Stimulated activated effector memory CD8-positive, alpha-beta T cell treated with anti-CD3 and anti-CD28 coated beads, Interleukin-12 subunit alpha, Interleukin-12 subunit beta, amount 100 ng/mL, for 72 hours (primary cell): ENCODE measurements around the gene ALDOA.
"Not testable (repeated sequence)": the region's sequence is repeated elsewhere in the genome, so short reads cannot be mapped to it uniquely, and the experiment has no call there.

ENCODE experiments used
- ATAC-seq: fragments of 150-1000 bp; cut with Tn5 transposase; 2 replicates; pipeline ENCODE4 v1.10.0; 2021
- DNase-seq, 2 donors: peaks; one replicate each; pipeline ENCODE4 v3.0.0; 2021 to 2022; ENCODE audit warnings: low spot score in 2 of 2
- H3K27ac Mint-ChIP-seq: one replicate; pipeline ENCODE4 v1.8.0; 2022; ENCODE audit warnings: mild to moderate bottlenecking, mixed read lengths
- H3K36me3 Mint-ChIP-seq: one replicate; pipeline ENCODE4 v1.8.0; 2022; ENCODE audit warnings: mild to moderate bottlenecking, mixed read lengths
- H3K4me1 Mint-ChIP-seq: one replicate; pipeline ENCODE4 v1.8.0; 2022; ENCODE audit warnings: mixed read lengths
- H3K4me3 Mint-ChIP-seq: one replicate; pipeline ENCODE4 v1.8.0; 2022; ENCODE audit warnings: mild to moderate bottlenecking, mixed read lengths
- H3K9me3 Mint-ChIP-seq: one replicate; pipeline ENCODE4 v1.8.0; 2022; ENCODE audit warnings: mixed read lengths

ALDOA gene

GRCh38 chr16:30108059-30108850, 42.7 kb downstream of the ALDOA start:
- DNase-seq: no peak
- ATAC-seq: no peak
- Mint-ChIP-seq H3K36me3 (peaks cover 31% of the 10 kb centered on the region), H3K27ac (no peak overlapping the region), H3K4me3 (no peak overlapping the region), H3K4me1 (peaks cover 6% of the 10 kb centered on the region), H3K9me3 (no peaks in the 10 kb centered on the region)

- H3K27ac Mint-ChIP-seq: no peak overlapping the region
- peaks cover 38% of the 10 kb centered on the region for H3K36me3 Mint-ChIP-seq
- no peak for ATAC-seq
- DNase-seq: no peak
- no peaks in the 10 kb centered on the region for H3K9me3 Mint-ChIP-seq
- H3K4me1 Mint-ChIP-seq: peaks cover 27% of the 10 kb centered on the region
- H3K4me3 Mint-ChIP-seq: no peak overlapping the region
Measured at GRCh38 chr16:30110661-30111060, 45.1 kb downstream of the ALDOA start.

GRCh38 chr16:30112197-30113030, 46.9 kb downstream of the ALDOA start:
- DNase-seq: peak; percentile 62 to 80
- Mint-ChIP-seq H3K4me3 (no peak overlapping the region), H3K9me3 (no peaks in the 10 kb centered on the region), H3K4me1 (peaks cover 27% of the 10 kb centered on the region), H3K27ac (peak overlapping the region; percentile 76), H3K36me3 (peaks cover 44% of the 10 kb centered on the region)
- ATAC-seq: peak; percentile 75

- Mint-ChIP-seq H3K4me3 (no peak within 1 kb of the TSS), H3K36me3 (peaks cover 48% of the 10 kb centered on the region), H3K4me1 (peaks cover 27% of the 10 kb centered on the region), H3K9me3 (no peaks in the 10 kb centered on the region), H3K27ac (peak within 1 kb of the TSS; percentile 76)
- DNase-seq (no peak), ATAC-seq (peak; percentile 2)
Measured at GRCh38 chr16:30113031-30113710, 47.6 kb downstream of the ALDOA start, which contains the start of gene GDPD3. GDPD3 (minus strand) TSS chr16:30113537; CDS start chr16:30113478, 59 bp downstream.

- Mint-ChIP-seq H3K36me3 (peaks cover 48% of the 10 kb centered on the region), H3K27ac (peak overlapping the region; percentile 65), H3K4me3 (no peak overlapping the region), H3K9me3 (no peaks in the 10 kb centered on the region), H3K4me1 (peaks cover 27% of the 10 kb centered on the region)
- ATAC-seq: no peak
- no peak for DNase-seq
Measured at GRCh38 chr16:30113711-30114333, 48.3 kb downstream of the ALDOA start.

GRCh38 chr16:30114411-30114810, 48.9 kb downstream of the ALDOA start:
- no peak for ATAC-seq

GRCh38 chr16:30114833-30115232, 49.3 kb downstream of the ALDOA start:
- H3K4me1 Mint-ChIP-seq: peaks cover 32% of the 10 kb centered on the region
- not testable (repeated sequence) for H3K9me3 Mint-ChIP-seq
- H3K27ac Mint-ChIP-seq: peak overlapping the region; percentile 65

More at GRCh38 chr16:30114411-30114810, 48.9 kb downstream of the ALDOA start:
- DNase-seq: no peak
- Mint-ChIP-seq H3K27ac (peak overlapping the region; percentile 65), H3K9me3 (no peaks in the 10 kb centered on the region), H3K4me1 (peaks cover 30% of the 10 kb centered on the region), H3K36me3 (peaks cover 54% of the 10 kb centered on the region), H3K4me3 (no peak overlapping the region)

GRCh38 chr16:30115238-30115637, 49.7 kb downstream of the ALDOA start:
- ATAC-seq (peak; percentile 14), DNase-seq (no peak)
- Mint-ChIP-seq H3K4me1 (peaks cover 36% of the 10 kb centered on the region), H3K4me3 (no peak overlapping the region), H3K36me3 (peaks cover 57% of the 10 kb centered on the region), H3K9me3 (no peaks in the 10 kb centered on the region), H3K27ac (peak overlapping the region; percentile 65)

More at GRCh38 chr16:30114833-30115232, 49.3 kb downstream of the ALDOA start:
- not testable (repeated sequence) for H3K4me3 Mint-ChIP-seq, DNase-seq, ATAC-seq
- H3K36me3 Mint-ChIP-seq: peaks cover 57% of the 10 kb centered on the region

GRCh38 chr16:30116291-30117207, 51.0 kb downstream of the ALDOA start:
- Mint-ChIP-seq H3K4me3 (no peak overlapping the region), H3K27ac (no peak overlapping the region), H3K4me1 (peaks cover 43% of the 10 kb centered on the region), H3K9me3 (no peaks in the 10 kb centered on the region), H3K36me3 (peaks cover 57% of the 10 kb centered on the region)
- DNase-seq (no peak), ATAC-seq (no peak)

GRCh38 chr16:30117768-30118167, 52.2 kb downstream of the ALDOA start:
- no peak overlapping the region for H3K27ac Mint-ChIP-seq

GRCh38 chr16:30119428-30119827, 53.9 kb downstream of the ALDOA start:
- Mint-ChIP-seq H3K4me3 (no peak overlapping the region), H3K27ac (peak overlapping the region; percentile 93), H3K4me1 (peaks cover 43% of the 10 kb centered on the region), H3K36me3 (peaks cover 51% of the 10 kb centered on the region), H3K9me3 (no peaks in the 10 kb centered on the region)
- ATAC-seq (no peak), DNase-seq (no peak)

More at GRCh38 chr16:30117768-30118167, 52.2 kb downstream of the ALDOA start:
- no peak for DNase-seq
- ATAC-seq: no peak
- H3K4me3 Mint-ChIP-seq: no peak overlapping the region
- H3K36me3 Mint-ChIP-seq: peaks cover 60% of the 10 kb centered on the region
- H3K9me3 Mint-ChIP-seq: no peaks in the 10 kb centered on the region
- peaks cover 52% of the 10 kb centered on the region for H3K4me1 Mint-ChIP-seq
